OCI-LY1 (cell line): Measurements from ENCODE around the gene SVOPL.

Experiments used
- H2AFZ ChIP-seq: fragments of 200-600 bp; sonication (generic), shearing (Covaris generic); 2 replicates; pipeline ENCODE4 v1.6.0; 2014; ENCODE audit warnings: antibody characterized with exemption, mild to moderate bottlenecking, low read length
- H3F3A ChIP-seq: fragments of 200-600 bp; sonication (generic), shearing (Covaris generic); 2 replicates; pipeline ENCODE4 v1.6.0; 2014; ENCODE audit warnings: mild to moderate bottlenecking, antibody characterized with exemption, low read length, moderate library complexity; ENCODE audit not compliant: insufficient read depth
- H3K27ac ChIP-seq: fragments of 200-600 bp; sonication (generic); 2 replicates; pipeline ENCODE4 v1.5.1; 2014; ENCODE audit warnings: low read length, mixed run types, mild to moderate bottlenecking, low read depth; ENCODE audit not compliant: poor library complexity, severe bottlenecking
- H3K27me3 ChIP-seq: fragments of 200-600 bp; sonication (generic); 2 replicates; pipeline ENCODE4 v1.6.0; 2014; ENCODE audit warnings: antibody characterized with exemption, mild to moderate bottlenecking, low read length, moderate library complexity; ENCODE audit not compliant: insufficient read depth
- H3K36me3 ChIP-seq: fragments of 200-600 bp; sonication (generic); 2 replicates; pipeline ENCODE4 v1.6.1; 2014; ENCODE audit warnings: mild to moderate bottlenecking, antibody characterized with exemption, low read length, moderate library complexity, mixed read lengths; ENCODE audit not compliant: insufficient read depth
- H3K4me1 ChIP-seq: fragments of 200-600 bp; sonication (generic); 2 replicates; pipeline ENCODE4 v1.5.1; 2014; ENCODE audit warnings: mild to moderate bottlenecking, low read length, moderate library complexity; ENCODE audit not compliant: insufficient read depth, severe bottlenecking
- H3K4me2 ChIP-seq: fragments of 200-600 bp; sonication (generic), shearing (Covaris generic); 2 replicates; pipeline ENCODE4 v1.6.1; 2014; ENCODE audit warnings: low read length
- H3K4me3 ChIP-seq: fragments of 200-600 bp; sonication (generic); 2 replicates; pipeline ENCODE4 v1.5.1; 2014; ENCODE audit warnings: low read length, low read depth, mild to moderate bottlenecking, mixed read lengths; ENCODE audit not compliant: poor library complexity, severe bottlenecking
- H3K79me2 ChIP-seq: fragments of 200-600 bp; shearing (Covaris generic); 2 replicates; pipeline ENCODE4 v1.6.1; 2016; ENCODE audit warnings: mixed run types, low read length, mixed read lengths; ENCODE audit not compliant: insufficient read depth
- H3K9ac ChIP-seq: fragments of 200-600 bp; sonication (generic), shearing (Covaris generic); 2 replicates; pipeline ENCODE4 v1.6.1; 2014; ENCODE audit warnings: mild to moderate bottlenecking, low read length, mixed read lengths
- H3K9me2 ChIP-seq: fragments of 200-600 bp; sonication (generic), shearing (Covaris generic); 2 replicates; pipeline ENCODE4 v1.6.1; 2014; ENCODE audit warnings: low read depth, mild to moderate bottlenecking, low read length, mixed read lengths
- H3K9me3 ChIP-seq: fragments of 200-600 bp; shearing (Covaris generic); 2 replicates; pipeline ENCODE4 v1.6.1; 2014; ENCODE audit warnings: low read length, mixed read lengths
- H4K20me1 ChIP-seq: fragments of 200-600 bp; sonication (generic), shearing (Covaris generic); 2 replicates; pipeline ENCODE4 v1.6.0; 2016; ENCODE audit warnings: mild to moderate bottlenecking, low read length; ENCODE audit not compliant: insufficient read depth
- EZH2 ChIP-seq: fragments of 200-600 bp; sonication (generic), shearing (Covaris generic); IDR thresholded peaks from 2 replicates; pipeline ENCODE4 v1.8.0; 2017; ENCODE audit warnings: borderline replicate concordance, mixed run types, mild to moderate bottlenecking, antibody characterized with exemption, low read length, moderate library complexity, mixed read lengths
- TF ChIP-seq, protein P1 (sequence below): fragments of 200-600 bp; sonication (generic), shearing (Covaris generic); IDR thresholded peaks from 2 replicates; pipeline ENCODE4 v1.5.1; 2017; ENCODE audit warnings: mild to moderate bottlenecking, antibody characterized with exemption, low read length, moderate library complexity, mixed read lengths

Gene SVOPL

DNA sequence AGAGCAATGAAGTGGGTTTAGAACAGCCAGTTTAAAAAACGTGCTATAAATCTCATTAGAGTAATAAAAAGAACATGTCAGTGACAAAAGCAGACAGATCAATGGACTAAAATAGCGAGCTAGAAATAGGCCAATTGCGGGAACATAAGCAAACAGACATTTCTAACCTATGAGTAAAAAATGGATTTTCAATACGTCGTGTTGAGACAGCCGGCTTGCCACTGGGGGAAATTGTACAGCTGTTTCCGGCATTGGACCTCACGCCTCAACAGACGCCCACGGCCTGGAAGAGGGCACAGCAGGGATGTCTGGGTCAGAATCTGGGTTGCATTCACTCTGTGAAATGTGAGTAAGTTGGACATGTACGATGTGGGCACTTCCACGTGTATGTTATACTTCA, 92.9 kb downstream of the SVOPL start:
- Histone ChIP-seq H3K27ac (no peak overlapping the region), H2AFZ (no peak overlapping the region), H3F3A (no peaks in the 10 kb centered on the region), H3K9ac (no peak overlapping the region), H3K36me3 (no peaks in the 10 kb centered on the region), H4K20me1 (no peaks in the 10 kb centered on the region), H3K4me3 (no peak overlapping the region), H3K4me1 (no peaks in the 10 kb centered on the region), H3K9me2 (no peaks in the 10 kb centered on the region), H3K4me2 (no peak overlapping the region), H3K9me3 (no peaks in the 10 kb centered on the region), H3K79me2 (no peaks in the 10 kb centered on the region), H3K27me3 (no peaks in the 10 kb centered on the region)
- TF ChIP-seq, protein P1, sequence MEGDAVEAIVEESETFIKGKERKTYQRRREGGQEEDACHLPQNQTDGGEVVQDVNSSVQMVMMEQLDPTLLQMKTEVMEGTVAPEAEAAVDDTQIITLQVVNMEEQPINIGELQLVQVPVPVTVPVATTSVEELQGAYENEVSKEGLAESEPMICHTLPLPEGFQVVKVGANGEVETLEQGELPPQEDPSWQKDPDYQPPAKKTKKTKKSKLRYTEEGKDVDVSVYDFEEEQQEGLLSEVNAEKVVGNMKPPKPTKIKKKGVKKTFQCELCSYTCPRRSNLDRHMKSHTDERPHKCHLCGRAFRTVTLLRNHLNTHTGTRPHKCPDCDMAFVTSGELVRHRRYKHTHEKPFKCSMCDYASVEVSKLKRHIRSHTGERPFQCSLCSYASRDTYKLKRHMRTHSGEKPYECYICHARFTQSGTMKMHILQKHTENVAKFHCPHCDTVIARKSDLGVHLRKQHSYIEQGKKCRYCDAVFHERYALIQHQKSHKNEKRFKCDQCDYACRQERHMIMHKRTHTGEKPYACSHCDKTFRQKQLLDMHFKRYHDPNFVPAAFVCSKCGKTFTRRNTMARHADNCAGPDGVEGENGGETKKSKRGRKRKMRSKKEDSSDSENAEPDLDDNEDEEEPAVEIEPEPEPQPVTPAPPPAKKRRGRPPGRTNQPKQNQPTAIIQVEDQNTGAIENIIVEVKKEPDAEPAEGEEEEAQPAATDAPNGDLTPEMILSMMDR: no peak
- TF ChIP-seq EZH2: no peak

DNA sequence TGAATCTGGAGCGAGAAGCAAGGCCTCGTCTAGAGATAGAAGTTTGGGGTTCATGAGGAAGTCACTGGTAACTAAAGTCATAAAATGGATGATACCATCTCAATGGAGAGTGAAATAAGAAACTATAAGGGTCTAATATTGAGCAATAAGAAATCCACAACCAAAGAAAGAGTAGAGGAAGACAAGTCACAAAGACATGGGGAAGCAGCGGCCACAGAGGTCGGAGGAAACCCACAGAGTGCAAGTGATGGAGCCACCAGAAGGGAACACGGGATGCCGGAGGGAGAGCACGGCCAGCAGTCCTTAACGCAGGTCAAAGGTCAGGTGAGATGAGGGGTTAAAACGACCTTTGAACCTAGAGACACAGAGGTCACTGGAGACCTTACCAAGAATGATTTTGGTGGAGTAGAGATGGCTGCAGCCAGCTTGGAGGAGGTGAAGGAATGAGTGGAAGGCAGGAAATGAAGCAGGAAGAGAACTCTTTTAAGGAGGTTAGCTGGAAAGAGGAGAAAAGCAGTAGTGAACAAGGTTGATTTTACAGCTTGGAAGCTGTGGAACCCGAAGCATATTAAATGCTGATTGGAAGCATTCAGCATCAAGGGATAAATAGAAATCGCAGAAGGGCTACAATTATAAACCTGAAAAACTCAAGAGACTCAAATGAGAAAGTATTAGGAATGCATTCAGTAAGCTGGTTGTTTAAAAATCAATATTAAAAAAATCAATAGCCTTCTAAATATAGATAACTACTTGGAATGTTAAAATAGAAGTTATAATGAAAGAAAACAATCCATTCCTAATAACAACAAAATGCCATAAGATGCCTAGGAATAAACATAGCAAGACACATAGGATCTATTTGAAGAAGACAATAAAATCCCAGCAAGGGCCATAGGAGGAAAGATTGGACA, 93.7 kb downstream of the SVOPL start:
- Histone ChIP-seq H3K36me3 (no peaks in the 10 kb centered on the region), H3K79me2 (no peaks in the 10 kb centered on the region), H3K9me2 (no peaks in the 10 kb centered on the region), H3K27ac (no peak overlapping the region), H3K9ac (no peak overlapping the region), H4K20me1 (no peaks in the 10 kb centered on the region), H3K4me1 (no peaks in the 10 kb centered on the region), H3K27me3 (no peaks in the 10 kb centered on the region), H3K9me3 (no peaks in the 10 kb centered on the region), H3F3A (no peaks in the 10 kb centered on the region), H2AFZ (no peak overlapping the region), H3K4me2 (no peak overlapping the region), H3K4me3 (no peak overlapping the region)
- TF ChIP-seq, protein P1: no peak
- TF ChIP-seq EZH2: no peak

DNA sequence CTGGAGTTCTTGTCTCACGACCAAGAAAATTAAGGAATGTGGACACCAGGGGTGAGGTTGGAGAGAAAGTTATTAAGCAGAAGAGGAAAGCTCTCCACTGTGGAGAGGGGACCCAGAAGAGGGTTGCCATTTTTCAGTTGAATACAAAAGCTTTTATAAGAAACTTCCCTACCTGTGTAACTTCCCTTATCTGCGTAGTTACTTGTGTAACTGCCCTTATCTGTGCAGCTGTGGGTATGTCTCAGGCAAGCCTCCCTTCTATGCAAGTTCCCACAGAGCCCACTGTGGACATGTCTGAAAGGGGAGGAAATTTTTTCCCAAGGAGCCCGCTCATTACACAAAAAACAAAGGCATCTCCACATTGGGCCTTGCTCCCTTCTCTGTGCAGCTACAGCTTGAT, 94.9 kb downstream of the SVOPL start:
- no peaks in the 10 kb centered on the region for H3K27me3 ChIP-seq
- no peak overlapping the region for H3K9ac ChIP-seq
- no peaks in the 10 kb centered on the region for H4K20me1 ChIP-seq
- no peak for TF ChIP-seq EZH2
- TF ChIP-seq, protein P1: no peak
- no peak overlapping the region for H3K27ac ChIP-seq
- H3K36me3 ChIP-seq: no peaks in the 10 kb centered on the region
- no peaks in the 10 kb centered on the region for H3F3A ChIP-seq
- H3K9me2 ChIP-seq: no peaks in the 10 kb centered on the region
- no peaks in the 10 kb centered on the region for H3K4me1 ChIP-seq
- H3K4me2 ChIP-seq: no peak overlapping the region
- no peak overlapping the region for H3K4me3 ChIP-seq
- H3K9me3 ChIP-seq: no peaks in the 10 kb centered on the region
- H2AFZ ChIP-seq: no peak overlapping the region
- no peaks in the 10 kb centered on the region for H3K79me2 ChIP-seq
